NCI-H82 treated with DMSO at 0.1 percent for 48 hours (cell line): Measurements from ENCODE around the gene NGEF.
"Not testable (repeated sequence)": the region's sequence is repeated elsewhere in the genome, so short reads cannot be mapped to it uniquely, and the experiment has no call there.

Experiments
- DNase-seq: peaks from one replicate; lab custom pipeline; 2025; ENCODE audit not compliant: unreplicated experiment; lab: John Stamatoyannopoulos, UW

The NGEF gene, protein sequence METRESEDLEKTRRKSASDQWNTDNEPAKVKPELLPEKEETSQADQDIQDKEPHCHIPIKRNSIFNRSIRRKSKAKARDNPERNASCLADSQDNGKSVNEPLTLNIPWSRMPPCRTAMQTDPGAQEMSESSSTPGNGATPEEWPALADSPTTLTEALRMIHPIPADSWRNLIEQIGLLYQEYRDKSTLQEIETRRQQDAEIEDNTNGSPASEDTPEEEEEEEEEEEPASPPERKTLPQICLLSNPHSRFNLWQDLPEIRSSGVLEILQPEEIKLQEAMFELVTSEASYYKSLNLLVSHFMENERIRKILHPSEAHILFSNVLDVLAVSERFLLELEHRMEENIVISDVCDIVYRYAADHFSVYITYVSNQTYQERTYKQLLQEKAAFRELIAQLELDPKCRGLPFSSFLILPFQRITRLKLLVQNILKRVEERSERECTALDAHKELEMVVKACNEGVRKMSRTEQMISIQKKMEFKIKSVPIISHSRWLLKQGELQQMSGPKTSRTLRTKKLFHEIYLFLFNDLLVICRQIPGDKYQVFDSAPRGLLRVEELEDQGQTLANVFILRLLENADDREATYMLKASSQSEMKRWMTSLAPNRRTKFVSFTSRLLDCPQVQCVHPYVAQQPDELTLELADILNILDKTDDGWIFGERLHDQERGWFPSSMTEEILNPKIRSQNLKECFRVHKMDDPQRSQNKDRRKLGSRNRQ

GRCh38 chr2:233013027-233013461, at the start of gene NGEF:
NGEF (minus strand) TSS chr2:233013256; CDS start chr2:232974890, 38,366 bp downstream.
- DNase-seq: no peak

DNA sequence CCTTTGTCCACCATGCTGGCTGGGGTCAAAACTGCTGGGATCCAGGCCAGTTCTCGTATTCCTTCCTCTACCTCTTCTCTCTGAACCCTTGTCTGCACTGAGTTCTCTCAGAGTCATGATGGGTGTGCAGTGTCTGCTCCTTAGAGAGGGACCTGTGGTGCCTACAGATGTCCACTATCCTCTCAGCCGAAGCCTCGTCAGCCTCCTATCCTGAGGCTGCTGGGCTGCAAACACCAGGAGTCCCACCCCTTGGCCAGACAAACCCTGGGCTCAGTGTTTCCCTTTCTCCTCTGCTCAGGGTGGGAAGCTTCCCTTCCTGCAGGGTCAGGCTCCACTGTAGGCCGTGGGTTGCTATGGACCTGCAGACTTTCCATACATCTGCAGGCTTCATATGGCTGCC, 49.4 kb upstream of the NGEF start:
- DNase-seq: no peak

GRCh38 chr2:233061591-233062450, 48.8 kb upstream of the NGEF start:
- no peak for DNase-seq

GRCh38 chr2:233060980-233061590, 48.0 kb upstream of the NGEF start:
- no peak for DNase-seq

DNA sequence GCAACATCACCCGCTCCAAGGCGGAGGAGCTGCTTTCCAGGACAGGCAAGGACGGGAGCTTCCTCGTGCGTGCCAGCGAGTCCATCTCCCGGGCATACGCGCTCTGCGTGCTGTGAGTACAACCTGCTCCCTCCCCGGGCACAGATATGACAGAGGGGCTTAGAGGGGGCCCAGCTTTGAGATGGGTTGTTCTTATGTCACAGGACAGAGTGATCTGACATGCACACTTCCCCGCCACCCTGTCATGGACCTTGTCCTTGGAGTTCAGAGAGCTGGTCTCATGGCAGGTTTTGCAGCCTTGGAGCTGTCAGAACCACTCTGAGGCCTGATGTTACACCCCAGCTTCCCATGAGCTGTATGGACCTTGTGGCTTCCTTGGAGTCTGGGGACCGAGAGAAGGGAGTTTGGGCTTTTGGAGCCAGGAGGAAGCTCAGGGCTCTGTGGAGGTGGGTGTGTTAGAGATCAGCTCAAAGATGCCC, 47.5 kb upstream of the NGEF start:
- no peak for DNase-seq

DNA sequence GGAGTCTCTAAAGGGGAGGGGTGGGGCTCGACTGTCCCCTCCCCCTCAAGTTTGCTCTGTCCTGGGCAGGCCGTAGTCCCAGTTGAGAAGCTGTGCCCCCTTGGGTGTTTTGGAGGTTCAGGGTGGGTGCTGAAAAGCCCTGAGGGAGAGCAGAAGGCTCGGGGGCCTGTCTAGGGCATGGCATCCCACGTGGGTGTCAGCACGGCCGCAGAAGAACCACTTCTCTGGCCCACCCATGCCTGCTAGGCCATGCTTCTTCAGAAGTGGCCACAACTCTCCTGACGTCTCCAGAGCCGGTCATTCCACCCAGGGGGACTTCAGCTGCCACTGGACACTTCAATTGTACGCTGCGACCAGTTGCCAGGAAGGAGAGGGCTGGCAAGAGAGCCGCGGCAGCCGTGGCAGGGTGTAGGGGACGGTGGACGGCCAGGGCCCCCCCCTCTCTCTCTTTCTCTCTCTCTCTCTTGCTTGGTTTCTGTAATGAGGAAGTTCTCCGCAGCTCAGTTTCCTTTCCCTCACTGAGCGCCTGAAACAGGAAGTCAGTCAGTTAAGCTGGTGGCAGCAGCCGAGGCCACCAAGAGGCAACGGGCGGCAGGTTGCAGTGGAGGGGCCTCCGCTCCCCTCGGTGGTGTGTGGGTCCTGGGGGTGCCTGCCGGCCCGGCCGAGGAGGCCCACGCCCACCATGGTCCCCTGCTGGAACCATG, 46.9 kb upstream of the NGEF start, which contains the start of gene INPP5D:
Gene INPP5D, plus strand, starts transcription at position 546 of the 704 bp plus-strand sequence. Its CDS starts 137 bp downstream, at position 683.
- no peak for DNase-seq

DNA sequence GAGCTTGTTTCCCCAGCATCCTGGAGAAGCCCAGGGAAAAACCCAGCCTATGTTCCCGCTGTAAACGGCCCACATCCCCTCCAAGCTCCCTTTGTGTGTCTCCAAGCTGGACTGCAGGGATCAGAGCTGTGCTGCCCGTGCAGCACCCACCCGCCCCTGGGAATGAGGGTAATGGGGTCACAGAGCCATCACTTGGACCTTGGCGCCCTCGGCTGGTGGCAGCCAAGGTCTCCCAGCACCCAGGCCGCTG, 46.4 kb upstream of the NGEF start:
- no peak for DNase-seq

DNA sequence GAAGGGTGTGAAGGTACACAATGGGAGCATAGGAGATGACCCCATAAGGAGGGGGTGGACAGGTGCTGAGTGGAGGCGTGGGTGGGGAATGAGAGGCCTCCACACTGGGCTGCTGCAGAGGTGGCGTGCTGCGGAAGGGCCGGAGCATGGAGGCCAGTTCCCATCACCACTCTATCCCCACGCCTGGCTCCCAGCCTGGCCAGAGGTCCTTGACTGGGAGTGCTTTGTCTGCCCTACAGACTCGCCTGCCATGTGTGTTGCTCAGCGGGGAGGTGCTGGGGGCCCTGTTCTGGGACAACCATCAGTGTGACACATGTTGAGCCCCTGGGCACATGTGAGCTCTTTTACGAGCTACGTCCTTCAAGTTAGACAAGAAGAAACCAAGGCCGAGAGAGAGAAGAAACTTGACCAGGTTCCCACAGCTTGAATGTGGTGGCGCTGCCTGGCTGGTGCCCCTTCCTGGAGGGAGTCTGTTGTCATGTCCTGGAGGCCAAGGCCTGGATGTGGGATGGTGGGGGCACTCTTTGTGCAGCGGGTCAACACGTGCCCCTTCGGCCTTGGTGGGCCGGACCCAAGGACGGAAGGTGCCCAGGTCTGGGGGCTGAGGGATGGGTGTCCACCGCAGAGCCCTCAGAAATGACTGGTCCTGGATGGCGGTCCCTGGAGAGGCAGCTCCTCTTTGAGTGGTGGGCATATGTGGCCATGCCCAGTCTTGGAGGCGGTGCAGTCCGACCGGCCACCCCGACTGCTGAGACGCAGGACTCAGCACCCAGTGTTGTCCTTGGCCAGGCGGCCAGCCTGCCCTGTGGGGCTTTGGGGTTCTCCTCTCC, 45.9 kb upstream of the NGEF start:
- DNase-seq: no peak

DNA sequence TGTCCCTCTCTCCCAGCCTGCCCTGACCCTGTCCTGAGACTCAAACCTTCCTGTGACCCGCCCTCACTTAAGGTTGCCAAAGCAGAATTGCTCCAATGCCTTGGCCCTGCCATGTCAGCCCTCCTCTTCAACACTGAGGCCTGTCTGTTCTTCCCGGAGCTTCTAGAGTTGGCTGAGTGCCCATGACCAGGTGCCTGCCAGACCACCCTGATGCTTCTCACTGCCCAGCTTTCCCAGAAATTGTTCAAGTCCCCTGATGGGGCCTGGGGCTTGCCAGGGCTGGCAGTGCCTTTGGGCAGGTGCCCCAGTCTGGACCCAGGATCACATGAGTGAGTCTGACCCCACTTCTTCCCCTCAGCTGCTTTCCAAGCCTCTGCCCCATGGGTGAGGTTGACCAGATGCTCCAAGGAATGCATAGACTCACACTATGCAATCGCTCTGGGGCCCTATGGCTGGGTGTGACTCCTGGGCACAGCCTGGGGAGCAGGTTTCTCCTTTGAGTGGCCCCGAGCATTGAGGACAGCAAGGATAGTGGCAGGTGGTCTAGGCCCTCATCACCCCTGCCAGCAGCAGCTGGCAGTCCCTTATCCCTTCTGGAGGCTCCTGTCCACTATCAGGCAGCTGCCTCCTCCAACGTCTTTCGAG, 44.0 kb upstream of the NGEF start:
- no peak for DNase-seq

GRCh38 chr2:233055362-233055761, 42.3 kb upstream of the NGEF start:
- no peak for DNase-seq

DNA sequence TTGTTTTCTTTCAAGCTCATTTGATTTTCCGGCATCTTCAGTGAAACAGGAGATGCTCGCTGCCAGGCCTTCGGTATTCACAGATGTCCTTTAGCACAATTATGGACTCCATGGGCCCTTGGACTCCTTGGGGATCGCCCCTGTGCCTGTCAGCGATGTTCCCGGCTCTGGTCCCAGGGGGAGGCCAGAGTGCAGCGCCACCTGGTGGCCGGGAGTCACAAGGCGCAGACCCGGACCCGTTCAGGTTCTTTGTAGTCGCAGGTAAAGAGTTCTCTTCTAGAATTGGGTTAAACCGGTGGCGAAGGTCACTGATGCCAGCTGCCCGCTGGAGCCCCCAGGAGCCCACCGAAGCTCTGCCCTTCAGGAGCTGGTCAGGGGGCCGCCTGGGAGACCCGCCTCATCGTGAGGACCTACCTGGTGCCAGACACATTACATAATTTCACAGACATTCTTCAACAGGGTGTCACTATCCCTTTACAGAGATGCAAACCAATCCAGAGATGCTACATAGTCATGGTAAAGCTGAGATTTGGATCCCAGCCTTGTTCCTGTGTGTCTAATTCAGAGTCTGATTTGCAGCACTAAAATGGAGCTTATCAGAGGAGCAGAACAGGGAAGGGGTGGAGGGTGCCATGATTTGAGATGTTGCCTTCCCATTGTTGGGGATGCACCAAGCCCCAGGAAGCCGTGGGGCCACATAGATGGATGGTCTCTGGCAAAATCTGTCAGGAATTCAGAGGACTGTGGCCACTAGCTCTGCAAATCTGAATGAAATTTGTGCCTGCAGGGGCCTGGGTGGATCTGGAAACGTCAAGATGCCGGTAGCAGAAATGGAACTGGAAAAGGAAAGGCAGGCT, 41.1 kb upstream of the NGEF start:
- DNase-seq: no peak

DNA sequence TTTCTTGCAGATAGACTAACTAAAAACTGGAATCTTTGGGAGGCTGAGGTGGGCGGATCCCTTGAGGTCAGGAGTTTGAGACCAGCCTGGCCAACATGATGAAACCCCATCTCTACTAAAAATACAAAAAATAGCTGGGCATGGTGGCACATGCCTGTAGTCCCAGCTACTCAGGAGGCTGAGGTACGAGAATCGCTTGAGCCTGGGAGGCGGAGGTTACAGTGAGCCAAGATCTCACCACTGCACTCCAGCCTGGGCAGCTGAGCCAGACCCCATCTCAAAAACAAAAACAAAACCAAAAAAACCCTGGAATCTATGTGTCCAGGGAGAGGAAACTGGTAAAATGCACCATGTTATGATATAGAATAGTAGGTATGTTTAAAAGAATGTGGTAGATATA, 39.5 kb upstream of the NGEF start:
- DNase-seq: not testable (repeated sequence)

GRCh38 chr2:233051241-233052149, 38.4 kb upstream of the NGEF start:
- no peak for DNase-seq

- DNase-seq: no peak
Measured at GRCh38 chr2:233049194-233049761, 36.2 kb upstream of the NGEF start.

DNA sequence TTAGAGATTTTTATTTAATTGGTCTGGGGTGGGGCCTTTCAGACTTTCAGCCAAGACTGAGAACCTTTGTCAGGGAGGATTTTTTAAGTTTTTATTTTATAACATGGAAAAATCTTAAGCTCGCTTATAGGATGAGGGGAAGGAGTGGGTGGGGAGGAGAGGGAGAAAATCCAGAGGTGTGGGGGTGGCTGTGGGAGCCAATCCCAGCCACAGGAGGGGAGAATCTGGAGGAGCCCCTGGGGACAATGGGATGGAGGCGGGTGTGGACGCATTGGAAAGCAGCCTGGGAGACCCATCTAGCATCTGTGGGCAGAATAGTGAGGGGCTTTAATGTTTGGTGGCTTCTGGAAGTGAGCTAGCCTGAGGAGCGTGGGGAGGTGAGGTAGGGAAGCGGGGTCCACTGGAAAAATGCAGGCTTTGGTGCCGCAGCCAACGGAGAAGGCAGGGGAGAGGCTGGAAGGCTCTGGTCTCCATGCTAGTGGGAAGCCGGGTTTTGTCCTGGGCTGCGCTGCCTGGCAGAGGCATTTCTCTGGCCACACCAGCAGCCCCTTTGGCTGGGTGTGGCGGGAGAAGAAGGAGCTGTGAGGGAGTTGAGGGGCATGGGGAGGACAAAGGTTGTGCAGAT, 35.6 kb upstream of the NGEF start:
- no peak for DNase-seq

DNA sequence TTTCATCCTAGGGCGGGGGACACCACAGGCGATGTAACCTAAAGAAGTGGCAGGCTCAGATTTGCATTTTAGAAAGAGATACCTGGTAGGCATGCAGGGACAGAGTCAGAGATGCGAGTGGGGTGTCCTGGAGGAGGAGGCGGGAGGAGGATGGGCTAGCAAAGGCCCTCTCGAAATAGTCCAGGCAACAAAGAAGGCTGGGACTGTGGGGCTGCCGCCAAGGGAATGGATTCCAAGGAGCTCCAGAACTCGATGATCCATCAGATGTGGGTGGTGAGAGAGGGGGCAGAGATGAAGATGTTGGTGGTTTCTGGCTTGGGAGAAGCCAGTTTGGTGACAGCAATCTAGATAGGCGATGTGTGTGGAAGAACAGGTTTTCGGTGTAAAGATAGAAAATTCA, 34.6 kb upstream of the NGEF start:
- no peak for DNase-seq
